Stomach (tissue), 9 donors: Measurements from ENCODE around the gene CAMTA2. TPM values are rescaled to one million over a fixed set of nuclear protein-coding genes. Genes with fewer than 3 reads are reported as not detected.
A peak's percentile ranks its signal among the peaks of the same experiment; 100 is the strongest.

ENCODE experiments used
- DNase-seq, 2 donors: peaks; one replicate each; pipeline versions ENCODE4 v3.0.0 to v3.0.0-alpha.2; 2013 to 2019
- H3K27ac ChIP-seq, 5 donors: fragments of 200-600 bp in 4 of 5; sonication (generic) in 4 of 5; one replicate each; pipeline ENCODE4 v1.5.1; 2013 to 2019; ENCODE audit warnings: mild to moderate bottlenecking in 1 of 5, moderate library complexity in 1 of 5
- H3K27me3 ChIP-seq, 3 donors: fragments of 200-600 bp; sonication (generic); one replicate each; pipeline ENCODE4 v1.5.1; 2017 to 2019; ENCODE audit warnings: mixed run types in 1 of 3
- H3K36me3 ChIP-seq, 4 donors: fragments of 200-600 bp; sonication (generic); 1 replicate in 3 of 4; 2 replicates in 1 of 4; pipeline ENCODE4 v1.5.1; 2016 to 2019
- H3K4me1 ChIP-seq, 4 donors: fragments of 200-600 bp; sonication (generic); one replicate each; pipeline ENCODE4 v1.5.1; 2016 to 2019
- H3K4me3 ChIP-seq, 4 donors: fragments of 200-600 bp; sonication (generic) in 3 of 4; one replicate each; pipeline ENCODE4 v1.5.1; 2016 to 2019; ENCODE audit warnings: mild to moderate bottlenecking in 1 of 4
- H3K9me3 ChIP-seq, 4 donors: fragments of 200-600 bp; sonication (generic); one replicate each; pipeline ENCODE4 v1.5.1; 2016 to 2019
- EP300 ChIP-seq: sonication (generic); formaldehyde crosslinking; IDR thresholded peaks from one replicate; pipeline ENCODE4 v1.6.1; 2017; ENCODE audit warnings: antibody characterized with exemption
- POLR2A ChIP-seq, 4 donors: fragments of 450-650 bp; IDR thresholded peaks; one replicate each; pipeline ENCODE4 v1.6.1; 2016; ENCODE audit warnings: antibody characterized with exemption in 4 of 4, control low read depth in 2 of 4, mild to moderate bottlenecking in 1 of 4, moderate library complexity in 1 of 4
- POLR2AphosphoS5 ChIP-seq, 3 donors: sonication (generic); formaldehyde crosslinking; IDR thresholded peaks; one replicate each; pipeline ENCODE4 v1.6.1; 2016; ENCODE audit warnings: antibody characterized with exemption in 3 of 3
- WGBS, 5 donors: extraction: QIAGEN DNeasy Blood & Tissue Kit in 3 of 5; methylation state at CpG; one replicate each; pipeline versions ENCODE4 v1.1.5 to v1.1.7; 2013 to 2018; 5-methylcytosine and 5-hydroxymethylcytosine counted together
- intact Hi-C: fragments of 100-400 bp; cut with DNase I; formaldehyde crosslinking; loops from one replicate; pipeline ENCODE4 v1.15.1; 2023; ENCODE audit warnings: low total_unique reads
- polyA plus RNA-seq, 3 donors: library from polyadenylated mRNA; stranded (reverse); fragments of 200-250 nt; gene quantifications; one replicate each; pipeline ENCODE4 v1.2.3, GENCODE V29; 2013
- total RNA-seq, 5 donors: library from RNA; depleted of rRNA; stranded (reverse); fragments of >200 nt; gene quantifications; one replicate each; pipeline versions ENCODE4 v1.1.0 to v1.2.3, GENCODE V29; 2014 to 2016
- TF ChIP-seq, protein P1 (sequence below), 7 experiments: fragments of 450-650 bp in 4 of 7; fragments of 200-600 bp in 3 of 7; sonication (generic) in 3 of 7; IDR thresholded peaks; one replicate each; pipeline ENCODE4 v1.5.1; 2016 to 2019; ENCODE audit warnings: antibody characterized with exemption in 7 of 7, control low read depth in 2 of 7, mild to moderate bottlenecking in 1 of 7
- donor health status: healthy with polysubstance abuse.
- donor health status: Bipolar disorder and iron deficiency.
- donor health status: healthy.

CAMTA2 gene
- total and polyA plus RNA-seq, 8 donors = 8.1 to 202 (median 54.6) TPM

DNA sequence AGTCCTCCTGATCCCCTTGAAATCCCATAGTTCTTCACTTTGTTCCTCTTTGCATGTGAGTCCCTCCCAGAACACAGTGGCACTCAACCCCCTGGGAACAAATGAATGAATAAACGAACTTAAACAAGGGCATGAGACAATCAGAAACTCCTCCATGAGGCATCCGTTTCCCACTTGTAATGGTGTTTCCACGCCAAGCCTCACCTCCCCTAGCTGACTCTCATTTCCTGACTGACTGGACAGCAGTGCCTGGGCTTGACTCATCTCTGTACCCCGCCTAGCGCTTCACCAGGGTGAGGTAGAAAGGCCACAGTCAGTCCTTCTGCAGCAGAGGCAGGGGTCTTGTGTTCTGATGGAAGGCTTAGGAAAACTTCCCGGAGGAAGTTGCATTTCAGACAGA, 24.5 kb upstream of the CAMTA2 start:
- Histone ChIP-seq H3K27me3 (no peaks in the 10 kb centered on the region), H3K36me3 (peaks cover 77 to 100% (median 99%) of the 10 kb centered on the region in 4 donors), H3K4me3 (no peak overlapping the region), H3K27ac (no peak overlapping the region), H3K4me1 (no peaks in the 10 kb centered on the region), H3K9me3 (no peaks in the 10 kb centered on the region)
- no peak for DNase-seq
- TF ChIP-seq POLR2A (IDR thresholded peaks at IDR 0.05) (no peak), POLR2AphosphoS5 (IDR thresholded peaks at IDR 0.05) (no peak), EP300 (no peak)
- TF ChIP-seq, protein P1, sequence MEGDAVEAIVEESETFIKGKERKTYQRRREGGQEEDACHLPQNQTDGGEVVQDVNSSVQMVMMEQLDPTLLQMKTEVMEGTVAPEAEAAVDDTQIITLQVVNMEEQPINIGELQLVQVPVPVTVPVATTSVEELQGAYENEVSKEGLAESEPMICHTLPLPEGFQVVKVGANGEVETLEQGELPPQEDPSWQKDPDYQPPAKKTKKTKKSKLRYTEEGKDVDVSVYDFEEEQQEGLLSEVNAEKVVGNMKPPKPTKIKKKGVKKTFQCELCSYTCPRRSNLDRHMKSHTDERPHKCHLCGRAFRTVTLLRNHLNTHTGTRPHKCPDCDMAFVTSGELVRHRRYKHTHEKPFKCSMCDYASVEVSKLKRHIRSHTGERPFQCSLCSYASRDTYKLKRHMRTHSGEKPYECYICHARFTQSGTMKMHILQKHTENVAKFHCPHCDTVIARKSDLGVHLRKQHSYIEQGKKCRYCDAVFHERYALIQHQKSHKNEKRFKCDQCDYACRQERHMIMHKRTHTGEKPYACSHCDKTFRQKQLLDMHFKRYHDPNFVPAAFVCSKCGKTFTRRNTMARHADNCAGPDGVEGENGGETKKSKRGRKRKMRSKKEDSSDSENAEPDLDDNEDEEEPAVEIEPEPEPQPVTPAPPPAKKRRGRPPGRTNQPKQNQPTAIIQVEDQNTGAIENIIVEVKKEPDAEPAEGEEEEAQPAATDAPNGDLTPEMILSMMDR (IDR thresholded peaks at IDR 0.05) = no peak
- 80 to 85% (median 83%) methylated on average over 6 of the region's 6 CpGs for WGBS, 5 donors
- intact Hi-C loops = no loop called here

DNA sequence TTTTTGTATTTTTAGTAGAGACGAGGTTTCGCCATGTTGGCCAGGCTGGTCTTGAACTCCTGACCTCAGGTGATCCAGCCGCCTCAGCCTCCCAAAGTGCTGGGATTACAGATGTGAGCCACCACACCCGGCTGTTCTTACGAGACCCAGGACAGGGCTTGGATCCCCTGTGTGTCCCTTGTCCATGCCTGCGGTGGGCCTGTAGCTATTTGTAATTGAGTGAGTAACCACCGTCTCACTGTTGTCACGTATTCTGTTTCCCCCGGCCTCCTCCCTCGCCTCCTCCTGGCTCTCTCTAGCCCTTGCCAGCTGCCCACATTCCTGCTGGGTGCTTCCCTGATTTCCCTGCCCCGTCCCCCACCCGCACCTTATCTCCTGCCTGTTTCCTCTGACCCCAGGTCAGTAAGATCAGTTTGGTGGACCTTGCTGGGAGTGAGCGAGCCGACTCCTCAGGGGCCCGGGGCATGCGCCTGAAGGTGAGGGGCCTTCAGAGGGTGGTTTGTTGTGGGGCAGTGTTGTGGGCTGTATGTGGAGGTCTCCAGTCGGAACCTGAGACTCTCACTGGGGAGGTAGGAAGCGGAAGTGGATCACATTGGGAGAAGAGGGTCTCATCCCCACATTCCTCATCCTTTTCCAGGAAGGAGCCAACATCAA, 15.9 kb upstream of the CAMTA2 start:
- DNase-seq = no peak
- Histone ChIP-seq H3K27ac (no peak overlapping the region), H3K36me3 (peaks cover 74 to 80% (median 79%) of the 10 kb centered on the region in 4 donors), H3K4me1 (peaks cover 20 to 27% (median 23%) of the 10 kb centered on the region in 4 donors), H3K27me3 (no peaks in the 10 kb centered on the region), H3K9me3 (no peaks in the 10 kb centered on the region), H3K4me3 (no peak overlapping the region)
- 89 to 94% (median 94%) methylated on average over 18 of the region's 18 CpGs for WGBS, 5 donors
- intact Hi-C loops = no loop called here
- TF ChIP-seq POLR2AphosphoS5 (IDR thresholded peaks at IDR 0.05) (no peak), POLR2A (IDR thresholded peaks at IDR 0.05) (no peak), EP300 (no peak)
- TF ChIP-seq, protein P1 (IDR thresholded peaks at IDR 0.05) = no peak

- WGBS, 5 donors = 91 to 94% (median 93%) methylated on average over 20 of the region's 20 CpGs
- H3K27ac ChIP-seq = no peak overlapping the region
- no peaks in the 10 kb centered on the region for H3K27me3 ChIP-seq
- no peak for DNase-seq
- no peaks in the 10 kb centered on the region for H3K9me3 ChIP-seq
- intact Hi-C loops = no loop called here
- H3K4me3 ChIP-seq = no peak overlapping the region
- peaks cover 20 to 27% (median 24%) of the 10 kb centered on the region in 4 donors for H3K4me1 ChIP-seq
- no peak for TF ChIP-seq POLR2A (IDR thresholded peaks at IDR 0.05)
- TF ChIP-seq, protein P1 (IDR thresholded peaks at IDR 0.05) = no peak
- no peak for TF ChIP-seq POLR2AphosphoS5 (IDR thresholded peaks at IDR 0.05)
- TF ChIP-seq EP300 = no peak
- H3K36me3 ChIP-seq = peaks cover 64 to 69% (median 68%) of the 10 kb centered on the region in 4 donors
These were observed 14.8 kb upstream of the CAMTA2 start for GRCh38 chr17:5002121-5002788.

GRCh38 chr17:5000237-5000639, 12.8 kb upstream of the CAMTA2 start:
- H3K27me3 ChIP-seq = no peaks in the 10 kb centered on the region
- peak in 1 of 2 donors; percentile 41 for DNase-seq
- H3K4me1 ChIP-seq = peaks cover 27 to 34% (median 32%) of the 10 kb centered on the region in 4 donors
- peaks cover 43 to 49% (median 48%) of the 10 kb centered on the region in 4 donors for H3K36me3 ChIP-seq
- intact Hi-C loops = no loop called here
- H3K4me3 ChIP-seq = peak overlapping the region; percentile 93 to 99 (median 98)
- WGBS, 5 donors = 50 to 68% (median 57%) methylated on average over 8 to 11 of the region's 11 CpGs
- no peaks in the 10 kb centered on the region for H3K9me3 ChIP-seq
- H3K27ac ChIP-seq = peak overlapping the region in 4 of 5 donors; percentile 28 to 96 (median 92)
- TF ChIP-seq EP300 = no peak
- peak in 1 of 3 donors; percentile 7 for TF ChIP-seq POLR2AphosphoS5 (IDR thresholded peaks at IDR 0.05)
